Measurements from ENCODE around the gene ADAMTSL3.
"Not testable (repeated sequence)": the region's sequence is repeated elsewhere in the genome, so short reads cannot be mapped to it uniquely, and the experiment has no call there.

Gene ADAMTSL3

DNA sequence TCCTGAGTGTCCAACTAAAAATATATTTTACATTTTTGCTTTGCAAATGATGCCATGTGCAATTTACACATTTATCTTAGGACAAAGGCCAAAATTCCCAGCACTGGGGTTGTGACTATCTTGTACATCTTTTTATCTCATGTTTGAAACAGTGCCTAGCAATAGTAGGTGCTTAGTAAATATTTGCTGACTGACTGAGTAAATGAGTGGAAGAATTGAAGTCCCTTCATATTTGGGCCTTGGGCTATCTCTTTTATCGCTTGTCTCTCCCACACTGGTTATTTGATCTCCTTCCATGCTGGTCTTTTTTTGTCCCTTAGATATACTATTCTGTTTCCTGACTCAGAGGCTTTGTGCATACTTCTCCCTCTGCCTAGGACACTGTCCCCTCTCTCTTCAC, 368.6 kb downstream of the ADAMTSL3 start:
- DNase-seq = no peak

DNA sequence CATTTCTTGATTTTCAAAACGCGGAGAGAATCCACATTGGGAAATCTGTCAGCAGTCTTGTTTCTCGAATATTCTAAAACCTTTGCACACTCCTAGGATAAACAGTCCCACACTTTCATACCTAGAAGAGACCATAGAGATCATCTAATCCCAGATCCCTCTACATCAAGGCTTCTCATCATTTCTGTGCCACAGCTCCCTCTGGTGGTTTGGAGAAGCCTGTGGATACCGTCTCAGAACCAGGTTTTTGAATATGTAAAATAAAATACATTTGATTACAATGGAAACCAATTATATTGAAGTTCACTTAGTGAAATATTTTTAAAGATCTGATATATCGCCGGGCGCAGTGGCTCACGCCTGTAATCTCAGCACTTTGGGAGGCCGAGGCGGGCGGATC, 369.7 kb downstream of the ADAMTSL3 start:
- no peak for DNase-seq

DNA sequence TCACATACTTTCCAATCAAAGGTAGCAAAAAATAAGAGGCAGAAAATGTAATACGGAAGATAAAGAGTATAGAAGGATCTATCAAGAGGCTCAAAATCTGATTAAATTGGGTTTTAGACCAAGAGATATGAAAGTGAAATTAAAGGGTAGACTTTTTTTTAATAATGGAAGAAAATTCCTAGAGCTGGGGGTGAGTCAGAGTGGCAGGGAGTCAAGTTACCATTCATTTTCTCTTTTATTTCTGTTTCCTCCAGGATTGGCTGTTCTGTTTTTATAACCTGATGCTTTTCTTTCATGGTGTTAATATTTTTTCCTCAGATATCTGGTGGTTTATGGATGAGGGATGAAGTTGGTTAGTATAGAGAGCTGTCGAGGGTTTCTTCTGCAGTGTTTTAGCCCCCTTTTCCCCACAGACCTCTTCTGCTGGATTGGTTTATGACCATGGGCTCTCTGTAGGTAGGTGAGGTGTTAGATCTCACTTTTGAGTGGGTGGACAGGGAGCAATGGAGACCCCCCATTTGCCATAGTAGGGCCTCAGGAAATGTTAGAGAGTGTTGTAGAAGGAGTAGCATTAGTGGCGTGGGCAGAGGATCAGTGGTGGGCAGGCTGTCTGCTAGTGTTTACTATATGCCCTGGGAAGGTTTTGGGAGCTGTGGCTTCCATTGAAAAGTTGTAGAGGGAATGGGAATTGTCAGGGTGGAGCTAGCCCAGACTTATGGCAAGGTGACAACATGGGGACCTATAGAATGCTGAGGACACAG, 380.1 kb downstream of the ADAMTSL3 start:
- no peak for DNase-seq

DNA sequence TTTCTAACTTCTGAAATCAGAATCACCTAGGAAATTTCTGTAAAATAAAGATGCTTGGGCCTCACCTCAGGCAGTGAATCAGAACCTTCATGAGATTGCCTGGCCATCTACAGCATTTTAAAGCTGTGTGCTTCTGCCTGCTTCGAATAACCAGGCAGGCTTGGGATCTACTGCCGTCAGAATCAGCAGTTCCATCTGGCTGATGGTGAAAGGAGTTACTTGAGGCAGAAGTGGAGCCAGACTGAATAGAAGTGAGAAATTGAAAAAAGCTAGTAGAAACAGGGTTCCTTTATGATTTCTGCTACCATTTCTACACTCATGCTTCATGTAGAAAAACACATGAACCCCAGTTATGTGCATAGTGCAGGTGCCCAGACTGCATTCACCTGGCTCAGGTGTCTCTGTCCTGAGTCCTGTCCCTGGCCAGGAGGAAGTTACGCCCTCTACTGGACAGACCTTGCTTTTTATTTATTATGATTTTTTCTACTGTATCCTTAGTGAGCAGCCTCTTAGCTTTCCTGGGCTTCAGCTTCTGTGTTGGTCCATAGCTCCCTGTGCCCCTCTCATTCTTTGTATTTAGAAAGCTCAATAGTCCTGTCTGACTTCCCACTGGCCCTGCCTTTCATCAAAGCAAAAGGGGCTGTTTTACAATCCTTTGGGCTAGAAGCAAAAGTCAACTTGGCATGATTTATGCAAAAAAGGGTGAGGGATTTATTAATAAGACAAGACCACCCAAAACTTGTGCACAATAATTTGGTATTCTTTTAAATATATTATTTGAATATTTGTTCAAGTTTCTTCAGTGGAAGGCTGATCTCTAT, 380.9 kb downstream of the ADAMTSL3 start:
- no peak for DNase-seq

GRCh38 chr15:84035399-84035766, 381.5 kb downstream of the ADAMTSL3 start:
- DNase-seq = no peak

DNA sequence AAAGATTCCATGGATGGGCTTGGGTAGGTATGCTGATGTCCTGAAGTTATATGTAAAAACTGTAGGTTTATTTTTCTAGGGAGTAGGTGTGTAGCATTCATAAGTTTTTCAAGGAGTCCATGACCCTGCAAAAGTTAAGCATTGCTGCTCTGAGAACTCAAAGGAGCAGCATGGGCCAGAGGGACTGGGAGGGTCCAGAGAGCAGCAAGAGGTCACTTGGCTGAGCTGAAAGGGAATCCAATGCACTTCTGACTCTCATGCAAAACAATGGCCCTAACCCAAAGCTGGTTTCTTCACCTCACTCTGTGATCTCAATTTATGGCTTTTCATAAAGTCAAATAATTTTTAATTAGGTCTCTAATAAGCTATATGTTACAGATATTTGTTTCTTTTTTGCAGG, 383.4 kb downstream of the ADAMTSL3 start:
- DNase-seq = no peak

DNA sequence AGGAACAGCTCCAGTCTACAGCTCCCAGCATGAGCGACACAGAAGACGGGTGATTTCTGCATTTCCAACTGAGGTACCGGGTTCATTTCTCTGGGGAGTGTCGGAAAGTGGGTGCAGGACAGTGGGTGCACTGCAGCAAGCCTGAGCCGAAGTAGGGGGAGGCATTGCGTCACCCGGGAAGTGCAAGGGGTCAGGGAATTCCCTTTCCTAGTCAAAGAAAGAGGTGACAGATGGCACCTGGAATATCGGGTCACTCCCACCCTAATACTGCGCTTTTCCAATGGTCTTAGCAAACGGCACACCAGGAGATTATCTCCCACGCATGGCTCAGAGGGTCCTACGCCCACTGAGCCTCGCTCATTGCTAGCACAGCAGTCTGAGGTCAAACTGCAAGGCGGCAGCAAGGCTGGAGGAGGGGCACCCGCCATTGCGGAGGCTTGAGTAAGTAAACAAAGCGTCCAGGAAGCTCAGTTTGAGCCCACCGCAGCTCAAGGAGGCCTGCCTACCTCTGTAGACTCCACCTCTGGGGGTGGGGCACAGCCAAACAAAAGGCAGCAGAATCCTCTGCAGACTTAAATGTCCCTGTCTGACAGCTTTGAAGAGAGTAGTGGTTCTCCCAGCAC, 388.6 kb downstream of the ADAMTSL3 start:
- not testable (repeated sequence) for DNase-seq

GRCh38 chr15:84046064-84046637, 392.2 kb downstream of the ADAMTSL3 start:
- no peak for DNase-seq

- DNase-seq = not testable (repeated sequence)
These were observed 395.6 kb downstream of the ADAMTSL3 start for GRCh38 chr15:84049480-84049879.

DNA sequence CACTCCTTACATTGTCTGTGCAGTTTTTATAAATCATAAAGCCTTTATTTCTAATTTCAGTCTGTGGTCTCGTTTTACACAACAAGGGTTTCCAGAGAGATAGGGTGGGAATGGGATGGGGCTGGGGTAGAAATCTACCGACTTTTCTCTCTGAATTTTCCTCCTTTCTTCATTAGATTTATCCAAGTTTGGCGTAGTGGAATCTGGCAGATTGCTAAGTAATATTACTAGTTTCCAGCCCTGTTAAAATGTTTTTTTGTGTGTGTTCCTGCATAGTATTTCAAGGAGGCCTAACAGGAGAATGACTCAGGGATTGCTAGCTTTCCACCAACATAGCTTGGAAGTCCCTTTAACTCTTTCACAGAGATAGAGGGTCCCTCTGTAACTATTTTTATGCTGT, 396.2 kb downstream of the ADAMTSL3 start:
- DNase-seq = no peak

DNA sequence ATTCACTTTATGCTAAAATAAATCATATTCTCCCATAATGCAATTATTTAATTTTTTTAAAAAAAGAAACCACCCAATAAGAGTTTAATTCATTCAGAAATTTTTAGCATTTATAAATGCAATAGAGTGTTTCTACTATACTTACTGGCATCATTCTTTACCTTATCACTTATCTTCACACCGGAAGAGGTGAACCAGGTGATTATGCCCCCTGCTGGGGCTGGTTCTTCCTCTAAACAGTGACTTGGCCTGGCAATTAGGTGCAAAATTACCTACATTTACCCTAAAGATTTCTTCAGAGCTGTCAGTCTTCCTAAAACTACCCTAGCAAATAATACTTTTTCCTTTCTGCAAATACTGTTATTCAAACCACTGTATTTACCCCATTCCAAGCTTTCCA, 397.2 kb downstream of the ADAMTSL3 start:
- DNase-seq = not testable (repeated sequence)

- not testable (repeated sequence) for DNase-seq
These were observed 400.6 kb downstream of the ADAMTSL3 start for GRCh38 chr15:84054544-84054943.

GRCh38 chr15:84057714-84058331, 403.9 kb downstream of the ADAMTSL3 start:
- DNase-seq = no peak

DNA sequence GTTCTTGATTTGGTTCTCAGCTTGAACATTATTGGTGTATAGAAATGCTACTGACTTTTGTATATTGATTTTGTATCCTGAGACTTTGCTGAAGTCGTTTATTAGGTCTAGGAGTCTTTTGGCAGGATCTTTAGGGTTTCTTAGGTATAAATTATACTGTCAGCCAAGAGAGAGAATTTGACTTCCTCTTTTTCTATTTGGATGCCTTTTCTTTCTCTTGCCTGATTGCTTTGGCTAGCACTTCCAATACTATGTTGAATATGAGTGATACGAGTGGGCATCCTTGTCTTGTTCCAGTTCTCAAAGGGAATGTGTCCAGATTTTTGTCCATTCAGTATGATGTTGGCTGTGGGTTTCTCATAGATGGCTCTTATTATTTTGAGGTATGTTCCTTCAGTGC, 409.8 kb downstream of the ADAMTSL3 start:
- DNase-seq = not testable (repeated sequence)

DNA sequence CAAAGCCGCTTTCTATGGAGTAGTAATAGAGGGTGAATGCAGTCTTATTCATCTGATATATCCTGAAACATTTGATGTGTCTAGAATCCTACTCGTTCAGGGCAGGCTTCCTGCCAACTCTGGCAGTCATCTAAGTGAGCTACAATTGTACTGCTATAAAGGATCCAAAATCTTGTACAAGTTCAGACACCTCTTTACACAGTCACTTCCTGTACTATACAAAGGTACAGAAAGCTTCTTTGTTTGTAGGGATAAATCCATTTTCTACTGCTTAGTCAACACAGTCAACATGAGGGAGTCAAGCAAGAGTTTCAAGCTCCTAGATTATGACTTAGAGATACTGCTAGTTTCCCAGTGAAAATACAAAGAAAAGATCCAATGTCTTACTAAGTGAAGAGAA, 414.8 kb downstream of the ADAMTSL3 start:
- not testable (repeated sequence) for DNase-seq

DNA sequence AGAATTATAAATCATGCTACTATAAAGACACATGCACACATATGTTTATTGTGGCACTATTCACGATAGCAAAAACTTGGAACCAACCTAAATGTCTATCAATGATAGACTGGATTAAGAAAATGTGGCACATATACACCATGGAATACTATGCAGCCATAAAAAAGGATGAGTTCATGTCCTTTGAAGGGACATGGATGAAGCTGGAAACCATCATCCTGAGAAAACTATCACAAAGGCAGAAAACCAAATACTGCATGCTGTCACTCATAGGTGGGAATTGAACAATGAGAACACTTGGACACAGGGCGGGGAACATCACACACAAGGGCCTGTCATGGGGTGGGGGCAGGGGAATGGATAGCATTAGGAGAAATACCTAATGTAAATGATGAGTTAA, 424.1 kb downstream of the ADAMTSL3 start:
- not testable (repeated sequence) for DNase-seq

GRCh38 chr15:84079325-84079884, 425.5 kb downstream of the ADAMTSL3 start:
- DNase-seq = not testable (repeated sequence)

DNA sequence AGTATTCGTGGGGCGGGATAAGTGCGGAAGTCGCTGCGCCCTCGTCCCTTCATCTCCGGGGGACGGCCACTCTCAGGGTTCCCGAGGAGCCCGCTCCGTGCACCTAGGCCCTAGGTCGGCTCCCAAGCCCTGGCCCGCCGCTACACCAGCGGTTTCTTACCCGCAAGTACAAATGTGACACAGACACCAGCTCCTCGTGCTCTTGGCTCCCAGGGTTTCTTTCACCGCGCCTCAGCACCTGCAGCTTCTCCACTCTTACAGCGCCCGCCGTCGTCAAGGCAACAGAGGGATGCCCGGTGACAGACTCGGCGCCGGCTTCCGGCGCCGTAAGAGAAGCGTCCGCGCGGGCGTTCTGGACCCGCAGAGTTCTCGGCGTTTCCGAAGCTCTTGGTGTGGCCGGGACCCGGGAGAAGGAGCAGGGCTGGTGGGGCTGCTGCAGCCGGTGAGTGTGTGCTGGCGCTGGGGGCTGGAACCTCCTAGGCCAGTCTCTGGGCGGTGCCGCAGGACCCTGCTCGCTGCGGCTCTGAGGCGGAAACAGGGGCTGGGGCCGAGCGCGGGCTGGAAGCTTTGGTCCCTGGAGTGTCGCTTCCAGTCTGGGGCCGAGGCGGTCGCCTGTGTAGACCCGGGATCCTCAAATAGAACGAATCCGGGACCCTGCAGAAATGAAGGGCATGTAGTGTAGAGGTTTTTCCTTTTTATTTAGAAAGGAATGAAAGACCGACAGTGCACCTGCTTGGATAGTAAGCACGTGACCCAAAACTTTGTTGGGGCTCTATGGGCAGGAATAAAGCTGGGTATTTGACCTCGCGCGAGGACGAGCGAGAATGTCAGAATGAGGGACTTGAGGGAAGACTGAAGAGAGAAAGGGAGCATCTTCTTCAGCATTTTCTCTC, 426.2 kb downstream of the ADAMTSL3 start:
- peak in 39 of 56 donors; percentile 3 to 57 (median 26) for DNase-seq

DNA sequence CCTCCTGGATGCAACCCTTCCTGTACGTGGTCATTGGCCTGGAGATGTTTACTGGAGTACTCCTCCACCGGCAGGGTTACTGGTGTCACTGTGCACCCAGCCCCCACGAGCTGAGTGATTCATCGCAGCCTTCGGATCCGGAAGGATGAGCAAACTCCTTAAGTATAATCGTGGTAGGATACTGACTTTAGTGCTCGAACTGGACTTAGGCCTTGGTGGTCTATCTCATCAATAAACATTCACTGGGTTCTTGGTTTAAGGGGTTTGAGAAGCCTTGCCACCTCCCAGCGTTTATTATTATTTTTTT, 426.8 kb downstream of the ADAMTSL3 start:
- DNase-seq = peak in 2 of 56 donors; percentile 3 to 17

All from amygdala (tissue), 56 donors.